Ramos (cell line): ENCODE measurements around the gene SAMD4A.

Source experiments
- in situ Hi-C: fragments of 300-500 bp; cut with MboI; formaldehyde crosslinking; loops from one replicate; pipeline ENCODE4 v1.14.3; 2022; ENCODE audit warnings: low sequenced_read_pairs; ENCODE audit not compliant: unreplicated experiment

Gene SAMD4A

DNA sequence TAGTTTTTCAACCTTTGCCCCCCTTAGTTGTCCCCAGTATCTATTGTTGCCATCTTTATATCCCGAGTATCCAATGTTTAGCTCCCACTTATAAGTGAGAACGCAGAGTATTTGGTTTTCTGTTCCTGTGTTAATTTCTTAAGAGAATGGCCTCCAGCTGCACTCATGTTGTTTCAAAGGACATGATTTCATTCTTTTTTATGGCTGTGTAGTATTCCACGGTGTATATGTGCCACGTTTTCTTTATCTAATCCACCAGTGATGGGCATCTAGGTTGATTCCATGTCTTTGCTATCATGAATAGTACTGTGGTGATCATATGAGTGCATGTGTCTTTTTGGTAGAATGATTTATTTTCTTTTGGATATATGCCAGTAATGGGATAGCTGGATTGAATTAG is 263.7 kb downstream of the SAMD4A start:
- in situ Hi-C loops, result no loop called here

DNA sequence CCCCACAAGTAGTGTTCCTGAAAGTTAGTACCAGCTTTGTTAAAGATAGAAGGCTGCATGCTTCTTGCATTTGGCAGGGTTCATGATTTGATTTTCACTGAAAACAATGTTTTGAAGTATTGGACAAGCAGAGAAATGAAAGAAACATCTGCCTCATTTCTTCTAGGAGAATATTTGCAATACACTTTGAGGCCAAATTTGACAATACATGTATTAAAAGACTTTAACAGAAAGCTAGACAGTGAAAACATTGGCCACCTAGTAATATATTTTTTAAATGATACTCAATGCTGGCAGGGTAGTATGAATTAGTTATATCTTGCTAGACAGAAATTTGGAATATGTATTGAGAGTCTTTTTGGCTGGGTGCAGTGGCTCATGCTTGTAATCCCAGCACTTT is 267.2 kb downstream of the SAMD4A start:
- in situ Hi-C loops, result no loop called here

DNA sequence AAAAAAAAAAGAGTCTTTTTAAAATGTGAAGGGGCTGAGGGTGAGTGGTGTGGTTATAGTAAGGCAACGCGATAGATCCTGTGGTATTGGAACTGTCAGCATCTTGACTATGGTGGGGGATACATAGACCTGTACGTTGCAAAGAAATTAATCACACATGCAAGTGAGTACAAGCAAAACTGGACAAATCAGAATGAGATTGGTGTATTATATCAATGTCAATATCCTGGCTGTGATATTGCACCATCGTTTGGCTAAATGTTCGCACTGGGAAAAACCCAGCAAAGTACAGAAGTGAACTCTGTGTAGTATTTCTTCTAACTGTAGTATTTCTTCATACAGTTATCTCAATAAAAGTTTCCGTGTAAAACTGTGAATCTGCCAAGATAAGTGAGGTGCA is 267.8 kb downstream of the SAMD4A start:
- in situ Hi-C loops, result no loop called here

DNA sequence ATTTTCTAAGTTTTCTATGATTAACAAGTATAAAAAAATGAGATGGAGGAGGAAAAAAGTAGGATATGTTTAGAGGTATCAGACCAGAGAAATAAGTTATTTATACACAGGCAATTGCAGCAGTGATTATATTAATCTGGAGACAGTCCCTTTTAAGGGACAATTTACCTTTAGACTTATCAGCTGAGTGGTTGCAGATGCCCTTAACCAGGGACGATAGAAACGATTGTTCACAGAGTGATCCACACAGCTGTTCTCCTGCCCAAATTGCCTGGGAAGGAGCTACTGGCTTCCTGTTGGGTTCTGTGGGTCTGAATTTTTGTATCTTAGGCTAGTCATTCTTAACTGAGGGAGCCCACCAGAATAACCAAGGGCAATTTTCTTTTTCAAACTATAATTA is 269.3 kb downstream of the SAMD4A start:
- in situ Hi-C loops, result no loop called here

DNA sequence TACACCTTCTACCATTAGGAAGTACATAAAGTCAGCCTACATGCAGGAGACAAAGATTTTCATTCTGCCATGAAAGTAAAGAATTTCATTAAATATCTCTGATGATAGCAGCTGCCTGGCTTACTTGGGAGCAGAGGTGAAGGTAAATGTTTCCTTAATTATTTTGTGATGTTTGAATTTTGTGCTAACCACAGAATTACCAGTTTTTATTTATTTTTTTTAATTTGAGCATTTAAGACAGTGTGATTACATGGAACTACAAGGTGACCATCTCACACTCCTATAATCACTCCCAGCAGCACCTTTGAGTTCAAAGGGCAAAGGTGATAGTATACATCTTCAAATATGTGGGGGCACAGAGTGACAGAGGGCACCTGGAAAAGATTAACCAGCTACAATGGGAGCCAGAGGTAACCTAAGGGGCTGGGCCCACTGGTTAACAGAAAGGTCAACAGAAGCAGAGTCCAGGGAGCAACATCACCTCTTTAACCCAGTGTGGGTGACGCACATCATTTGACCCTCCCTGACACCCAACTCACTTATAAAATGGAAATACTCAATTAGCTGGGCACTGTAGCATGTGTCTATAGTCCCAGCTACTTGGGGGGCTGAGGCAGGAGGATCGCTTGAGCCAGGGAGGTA is 270.7 kb downstream of the SAMD4A start:
- in situ Hi-C loops, result no loop called here

DNA sequence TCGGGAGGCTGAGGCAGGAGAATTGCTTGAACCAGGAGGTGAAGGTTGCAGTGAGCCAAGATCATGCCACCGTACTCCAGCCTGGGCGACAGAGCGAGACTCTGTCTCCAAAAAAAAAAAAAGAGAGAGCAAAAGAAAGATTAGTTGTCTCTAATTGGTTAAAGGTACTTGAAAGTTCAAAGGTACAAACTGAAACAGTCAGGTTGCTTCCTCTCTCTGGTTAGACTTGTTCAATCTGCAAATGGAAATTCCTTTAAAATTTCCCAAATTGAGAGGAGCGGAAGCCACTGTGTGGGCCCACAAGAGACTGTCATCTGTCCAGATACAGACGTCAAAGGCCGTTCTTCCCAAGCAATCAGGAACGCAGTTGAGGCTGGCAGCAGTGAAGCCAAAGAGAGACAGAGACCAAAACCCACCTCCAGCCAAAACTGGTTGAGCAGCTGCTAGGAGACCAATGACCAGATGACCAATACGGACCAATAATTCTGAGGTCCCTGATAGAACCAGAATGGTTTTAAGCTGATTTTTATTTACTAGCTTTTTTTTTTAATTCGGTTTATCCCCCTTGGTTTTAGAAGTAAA is 272.1 kb downstream of the SAMD4A start:
- in situ Hi-C loops, result no loop called here

DNA sequence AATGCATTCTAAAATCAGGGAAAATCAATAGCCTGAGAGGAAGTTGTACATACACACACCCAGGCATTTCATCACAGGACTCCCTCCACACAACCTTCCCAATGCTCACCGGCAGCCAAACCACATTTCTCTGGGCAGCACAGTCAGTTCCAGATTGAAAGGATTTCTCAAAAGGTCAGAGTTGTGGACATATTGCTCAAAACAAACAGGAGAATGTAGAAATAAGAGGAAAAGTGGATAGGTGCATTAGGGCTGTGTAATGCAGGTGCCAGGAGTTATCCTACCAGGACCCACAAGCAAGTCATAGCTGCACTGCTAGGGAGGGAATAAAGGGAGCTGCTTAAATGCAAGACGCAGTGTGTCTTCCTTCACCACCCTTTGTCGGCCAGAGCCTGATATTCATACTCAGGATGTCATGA is 272.8 kb downstream of the SAMD4A start:
- in situ Hi-C loops, result no loop called here

DNA sequence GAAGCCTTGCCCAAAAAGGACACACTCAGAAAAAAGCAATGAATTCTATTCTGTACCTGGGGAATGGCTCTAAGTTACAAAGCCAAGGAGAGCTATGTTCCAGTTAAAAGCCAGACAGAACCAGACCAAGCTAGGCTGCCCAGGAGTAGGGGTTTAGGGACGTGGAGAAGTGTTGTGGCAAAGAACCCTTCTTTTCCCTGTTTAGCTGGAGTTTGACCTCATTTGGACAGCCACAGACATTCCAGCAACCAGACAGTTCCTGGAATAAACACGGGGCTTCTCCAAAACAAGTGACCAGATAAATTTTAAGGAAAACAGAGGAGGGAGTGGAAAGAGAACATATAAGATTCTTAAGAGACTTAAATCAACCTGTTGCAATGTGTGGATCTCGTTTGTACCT is 273.4 kb downstream of the SAMD4A start:
- in situ Hi-C loops, result no loop called here

DNA sequence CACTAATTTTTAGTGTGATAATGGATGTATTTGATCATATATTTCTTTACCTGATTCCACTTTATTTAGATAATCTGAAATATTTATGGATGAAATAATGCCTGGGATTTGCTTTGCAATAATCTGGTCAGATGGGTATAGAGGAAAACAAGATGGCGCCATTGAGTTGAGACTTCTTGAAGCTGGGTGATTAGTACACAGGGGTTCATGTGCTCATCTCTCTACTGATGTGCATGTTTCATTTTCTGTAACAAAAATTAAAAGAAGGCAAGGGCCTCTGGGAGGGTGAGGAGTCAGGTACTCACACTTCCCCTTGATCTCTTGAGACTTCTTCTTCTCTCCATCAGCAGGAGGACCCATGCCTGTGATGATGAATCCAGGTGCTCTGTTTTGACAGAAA is 273.9 kb downstream of the SAMD4A start:
- in situ Hi-C loops, result no loop called here
